HCT116 (cell line): ENCODE data around the gene URM1. TPM values are rescaled to one million over a fixed set of nuclear protein-coding genes. Genes with fewer than 3 reads are reported as not detected.

Experiments used
- ATAC-seq: fragments of 200-7000 bp; cut with Tn5 transposase; 2 replicates; pipeline ENCODE4 v1.9.1; 2020; ENCODE audit warnings: mild to moderate bottlenecking, moderate library complexity
- BruUV-seq: library from RNA; stranded (reverse); fragments of 400-500 nt; replicated peaks from 2 replicates; lab custom pipeline; 2021; lab: Mats Ljungman, UMichigan
- CTCF ChIA-PET: fragments of 300-600 bp; sonication (Branson Sonifier 250); formaldehyde crosslinking; loops from one replicate; lab custom pipeline; 2021; ENCODE audit warnings: antibody characterized with exemption; lab: Charles Lee
- POLR2A ChIA-PET: fragments of 300-600, 350-600 bp; sonication (Branson Sonifier 250); formaldehyde crosslinking; loops from one replicate; lab custom pipeline; 2021; ENCODE audit warnings: antibody characterized with exemption; lab: Charles Lee
- RAD21 ChIA-PET, 2 experiments: fragments of 300-600 bp; sonication (Branson Sonifier 250); formaldehyde crosslinking; loops; one replicate each; lab custom pipeline; 2023; ENCODE audit warnings: low total read pairs in 2 of 2; ENCODE audit not compliant: uncharacterized antibody in 2 of 2, unreplicated experiment in 2 of 2, low non-redundant PET in 1 of 2; lab: Charles Lee
- DNase-seq: peaks from one replicate; pipeline ENCODE4 v3.0.0-alpha.2; 2010; ENCODE audit warnings: low read depth, low spot score
- H2AFZ ChIP-seq: fragments of 200-600 bp; shearing (Covaris generic), sonication (generic); 2 replicates; pipeline ENCODE4 v1.6.1; 2017; ENCODE audit warnings: low read depth, mixed run types, mixed read lengths, antibody characterized with exemption, low read length; ENCODE audit not compliant: poor library complexity, severe bottlenecking
- H3K27ac ChIP-seq: 2 replicates; pipeline ENCODE4 v1.5.1; 2012; ENCODE audit warnings: low read depth, low read length
- H3K27me3 ChIP-seq: fragments of 200-600 bp; sonication (generic); 2 replicates; pipeline ENCODE4 v1.6.1; 2016; ENCODE audit warnings: mixed run types, low read length, mixed read lengths; ENCODE audit not compliant: insufficient read depth
- H3K36me3 ChIP-seq, 2 experiments: fragments of 200-500 bp in 1 of 2; fragments of 200-600 bp in 1 of 2; sonication (Bioruptor generic) in 1 of 2; sonication (generic) in 1 of 2; 2 replicates each; pipeline versions ENCODE4 v1.5.1 to v1.6.1; 2014 to 2016; ENCODE audit warnings: low read length in 2 of 2, inconsistent platforms in 1 of 2, mixed read lengths in 1 of 2, mixed run types in 1 of 2; ENCODE audit not compliant: insufficient read depth in 2 of 2, control insufficient read depth in 1 of 2
- H3K4me1 ChIP-seq, 2 experiments: fragments of 200-600 bp in 1 of 2; sonication (generic) in 1 of 2; 2 replicates each; pipeline versions ENCODE4 v1.5.1 to v1.6.1; 2012 to 2017; ENCODE audit warnings: low read length in 2 of 2, inconsistent platforms in 1 of 2, mild to moderate bottlenecking in 1 of 2, mixed read lengths in 1 of 2, mixed run types in 1 of 2, moderate library complexity in 1 of 2; ENCODE audit not compliant: insufficient read depth in 2 of 2, control insufficient read depth in 1 of 2
- H3K4me2 ChIP-seq: fragments of 200-600 bp; sonication (generic); 2 replicates; pipeline ENCODE4 v1.6.1; 2017; ENCODE audit warnings: mixed run types, low read length, mixed read lengths
- H3K4me3 ChIP-seq, 2 experiments: fragments of 200-600 bp in 1 of 2; sonication (generic) in 1 of 2; replicated peaks in 1 of 2; 2 replicates each; pipeline ENCODE4 v1.5.1; 2011 to 2016; ENCODE audit warnings: low read length in 2 of 2, control low read depth in 1 of 2, low read depth in 1 of 2, mild to moderate bottlenecking in 1 of 2, mixed read lengths in 1 of 2, mixed run types in 1 of 2
- H3K79me2 ChIP-seq: fragments of 200-600 bp; sonication (generic); 2 replicates; pipeline ENCODE4 v1.6.1; 2017; ENCODE audit warnings: mild to moderate bottlenecking, mixed run types, low read length, moderate library complexity, mixed read lengths; ENCODE audit not compliant: insufficient read depth
- H3K9ac ChIP-seq: fragments of 200-600 bp; sonication (generic); 2 replicates; pipeline ENCODE4 v1.6.1; 2016; ENCODE audit warnings: low read length, mixed read lengths
- H3K9me2 ChIP-seq: fragments of 200-600 bp; sonication (generic), shearing (Covaris generic); 2 replicates; pipeline ENCODE4 v1.6.1; 2017; ENCODE audit warnings: mixed run types, mild to moderate bottlenecking, moderate library complexity; ENCODE audit not compliant: insufficient read depth
- H3K9me3 ChIP-seq, 2 experiments: fragments of 200-500 bp in 1 of 2; fragments of 200-600 bp in 1 of 2; sonication (Bioruptor generic) in 1 of 2; sonication (generic) in 1 of 2; 2 replicates each; pipeline ENCODE4 v1.6.1; 2014 to 2017; ENCODE audit warnings: low read length in 2 of 2, mixed read lengths in 2 of 2, inconsistent platforms in 1 of 2, low read depth in 1 of 2, mild to moderate bottlenecking in 1 of 2, mixed run types in 1 of 2, moderate library complexity in 1 of 2; ENCODE audit not compliant: control insufficient read depth in 1 of 2, insufficient read depth in 1 of 2
- H4K20me1 ChIP-seq: fragments of 200-600 bp; sonication (generic), shearing (Covaris generic); 2 replicates; pipeline ENCODE4 v1.6.1; 2017; ENCODE audit warnings: mixed run types, mild to moderate bottlenecking, moderate library complexity; ENCODE audit not compliant: insufficient read depth
- CBX3 ChIP-seq: IDR thresholded peaks from 2 replicates; pipeline ENCODE4 v1.6.1; 2012; ENCODE audit warnings: low read depth
- CEBPB ChIP-seq: IDR thresholded peaks from 2 replicates; pipeline ENCODE4 v1.6.1; 2012; ENCODE audit warnings: low read depth
- EZH2 ChIP-seq: fragments of 200-600 bp; sonication (generic); IDR thresholded peaks from 2 replicates; pipeline ENCODE4 v1.6.1; 2017; ENCODE audit warnings: antibody characterized with exemption, mixed run types
- EZH2phosphoT487 ChIP-seq: fragments of 200-600 bp; IDR thresholded peaks from 2 replicates; pipeline ENCODE4 v1.6.1; 2018; ENCODE audit warnings: antibody characterized with exemption, borderline replicate concordance
- POLR2A ChIP-seq: IDR thresholded peaks from 2 replicates; pipeline ENCODE4 v1.7.0; 2011; ENCODE audit warnings: borderline replicate concordance; ENCODE audit not compliant: insufficient read depth, insufficient read length; ENCODE audit errors: extremely low read depth
- RAD21 ChIP-seq: IDR thresholded peaks from 2 replicates; pipeline ENCODE4 v1.6.1; 2012; ENCODE audit warnings: low read depth, mild to moderate bottlenecking
- SP1 ChIP-seq: IDR thresholded peaks from 2 replicates; pipeline ENCODE4 v1.6.1; 2012; ENCODE audit warnings: low read depth
- SRF ChIP-seq: IDR thresholded peaks from 2 replicates; pipeline ENCODE4 v1.6.1; 2012; ENCODE audit warnings: low read depth
- TCF7L2 ChIP-seq: IDR thresholded peaks from 2 replicates; pipeline ENCODE4 v1.7.0; 2011; ENCODE audit warnings: borderline replicate concordance, inconsistent platforms; ENCODE audit not compliant: insufficient read depth, insufficient read length; ENCODE audit errors: extremely low read depth
- YY1 ChIP-seq: IDR thresholded peaks from 2 replicates; pipeline ENCODE4 v1.6.1; 2011; ENCODE audit warnings: low read length, low read depth, moderate library complexity, mild to moderate bottlenecking; ENCODE audit not compliant: insufficient replicate concordance; ENCODE audit errors: extremely low read depth
- ZFX ChIP-seq: fragments of 450-650 bp; IDR thresholded peaks from 2 replicates; pipeline ENCODE4 v1.6.1; 2017
- ZNF274 ChIP-seq: fragments of 200-500 bp; sonication (Bioruptor generic); IDR thresholded peaks from 2 replicates; pipeline ENCODE4 v1.6.1; 2014; ENCODE audit warnings: mild to moderate bottlenecking, low read depth, low read length, inconsistent platforms
- intact Hi-C: fragments of 100-400 bp; cut with micrococcal nuclease; formaldehyde crosslinking; loops from 2 replicates; pipeline ENCODE4 v1.10.0; 2022
- total RNA-seq: library from RNA; stranded (reverse); gene quantifications from one replicate; pipeline ENCODE4 v1.2.1, GENCODE V29; 2021; ENCODE audit not compliant: unreplicated experiment
- TF ChIP-seq, protein P1 (sequence below), 3 experiments: fragments of 200-600 bp in 1 of 3; sonication (generic) in 1 of 3; IDR thresholded peaks in 2 of 3; conservative IDR thresholded peaks in 1 of 3; 2 replicates each; pipeline ENCODE4 v1.5.1; 2012 to 2017; ENCODE audit warnings: low read depth in 2 of 3, low read length in 2 of 3, antibody characterized with exemption in 1 of 3, borderline replicate concordance in 1 of 3, control low read depth in 1 of 3, mild to moderate bottlenecking in 1 of 3, mixed read lengths in 1 of 3, mixed run types in 1 of 3, moderate library complexity in 1 of 3; ENCODE audit not compliant: insufficient read depth in 1 of 3
- TF ChIP-seq, protein P2 (sequence below): IDR thresholded peaks from 2 replicates; pipeline ENCODE4 v1.6.1; 2012; ENCODE audit warnings: low read depth
- TF ChIP-seq, protein P3 (sequence below): IDR thresholded peaks from 2 replicates; pipeline ENCODE4 v1.6.1; 2012
- TF ChIP-seq, protein P4 (sequence below): IDR thresholded peaks from 2 replicates; pipeline ENCODE4 v1.6.1; 2011; ENCODE audit warnings: mild to moderate bottlenecking, low read length, moderate library complexity; ENCODE audit not compliant: insufficient replicate concordance; ENCODE audit errors: extremely low read depth
- TF ChIP-seq, protein P5 (sequence below): IDR thresholded peaks from 2 replicates; pipeline ENCODE4 v1.6.1; 2012

Gene URM1
- total RNA-seq, 1 experiment from 2014 or later: 51.6 TPM

DNA sequence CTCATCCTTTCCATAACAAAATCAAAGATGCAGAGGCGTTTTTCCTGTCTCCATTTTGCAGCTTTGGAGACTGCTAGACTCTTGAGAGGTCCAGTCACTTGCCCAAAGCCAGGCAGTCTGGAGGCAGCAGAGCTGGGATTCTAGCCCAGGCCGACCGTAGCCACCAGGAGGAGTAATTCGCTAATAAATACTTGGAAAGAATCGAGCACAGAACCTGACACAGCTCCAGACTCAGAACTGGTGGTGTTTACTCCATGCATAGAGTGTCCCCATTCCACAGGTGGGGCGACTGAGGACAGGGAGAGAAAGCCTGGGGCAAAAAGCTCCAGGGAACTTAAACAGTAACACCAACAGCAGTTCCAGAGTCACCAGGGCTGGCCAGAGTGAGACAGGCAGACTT, 38.8 kb downstream of the URM1 start:
- Histone ChIP-seq H3K27me3 (no peaks in the 10 kb centered on the region), H3K9me3 (no peaks in the 10 kb centered on the region), H3K4me3 (no peak overlapping the region), H3K79me2 (no peaks in the 10 kb centered on the region), H3K9me2 (no peaks in the 10 kb centered on the region), H3K4me2 (no peak overlapping the region), H2AFZ (no peak overlapping the region)
- POLR2A ChIA-PET: interaction anchor here (1.0 kb wide), 1 partner anchor 11 kb away, joined by 3 read pairs; the partner anchor contains the start of gene CERCAM
- BruUV-seq: no TSS peak
- DNase-seq: no peak
- no peak for TF ChIP-seq CEBPB
- no peak for TF ChIP-seq TCF7L2
- no peak for TF ChIP-seq YY1
- TF ChIP-seq, protein P1, sequence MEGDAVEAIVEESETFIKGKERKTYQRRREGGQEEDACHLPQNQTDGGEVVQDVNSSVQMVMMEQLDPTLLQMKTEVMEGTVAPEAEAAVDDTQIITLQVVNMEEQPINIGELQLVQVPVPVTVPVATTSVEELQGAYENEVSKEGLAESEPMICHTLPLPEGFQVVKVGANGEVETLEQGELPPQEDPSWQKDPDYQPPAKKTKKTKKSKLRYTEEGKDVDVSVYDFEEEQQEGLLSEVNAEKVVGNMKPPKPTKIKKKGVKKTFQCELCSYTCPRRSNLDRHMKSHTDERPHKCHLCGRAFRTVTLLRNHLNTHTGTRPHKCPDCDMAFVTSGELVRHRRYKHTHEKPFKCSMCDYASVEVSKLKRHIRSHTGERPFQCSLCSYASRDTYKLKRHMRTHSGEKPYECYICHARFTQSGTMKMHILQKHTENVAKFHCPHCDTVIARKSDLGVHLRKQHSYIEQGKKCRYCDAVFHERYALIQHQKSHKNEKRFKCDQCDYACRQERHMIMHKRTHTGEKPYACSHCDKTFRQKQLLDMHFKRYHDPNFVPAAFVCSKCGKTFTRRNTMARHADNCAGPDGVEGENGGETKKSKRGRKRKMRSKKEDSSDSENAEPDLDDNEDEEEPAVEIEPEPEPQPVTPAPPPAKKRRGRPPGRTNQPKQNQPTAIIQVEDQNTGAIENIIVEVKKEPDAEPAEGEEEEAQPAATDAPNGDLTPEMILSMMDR (IDR thresholded peaks at IDR 0.05 in 2 of 3, conservative IDR thresholded peaks at IDR 0.05 in 1 of 3; ENCODE audit: borderline replicate concordance in 1 of 3, insufficient read depth in 1 of 3, low read depth in 2 of 3, low read length in 2 of 3): peak in 2 of 3 experiments; percentile 37 to 46; a peak in 5 of 6 replicates
- no peak for TF ChIP-seq EZH2
- TF ChIP-seq, protein P2, sequence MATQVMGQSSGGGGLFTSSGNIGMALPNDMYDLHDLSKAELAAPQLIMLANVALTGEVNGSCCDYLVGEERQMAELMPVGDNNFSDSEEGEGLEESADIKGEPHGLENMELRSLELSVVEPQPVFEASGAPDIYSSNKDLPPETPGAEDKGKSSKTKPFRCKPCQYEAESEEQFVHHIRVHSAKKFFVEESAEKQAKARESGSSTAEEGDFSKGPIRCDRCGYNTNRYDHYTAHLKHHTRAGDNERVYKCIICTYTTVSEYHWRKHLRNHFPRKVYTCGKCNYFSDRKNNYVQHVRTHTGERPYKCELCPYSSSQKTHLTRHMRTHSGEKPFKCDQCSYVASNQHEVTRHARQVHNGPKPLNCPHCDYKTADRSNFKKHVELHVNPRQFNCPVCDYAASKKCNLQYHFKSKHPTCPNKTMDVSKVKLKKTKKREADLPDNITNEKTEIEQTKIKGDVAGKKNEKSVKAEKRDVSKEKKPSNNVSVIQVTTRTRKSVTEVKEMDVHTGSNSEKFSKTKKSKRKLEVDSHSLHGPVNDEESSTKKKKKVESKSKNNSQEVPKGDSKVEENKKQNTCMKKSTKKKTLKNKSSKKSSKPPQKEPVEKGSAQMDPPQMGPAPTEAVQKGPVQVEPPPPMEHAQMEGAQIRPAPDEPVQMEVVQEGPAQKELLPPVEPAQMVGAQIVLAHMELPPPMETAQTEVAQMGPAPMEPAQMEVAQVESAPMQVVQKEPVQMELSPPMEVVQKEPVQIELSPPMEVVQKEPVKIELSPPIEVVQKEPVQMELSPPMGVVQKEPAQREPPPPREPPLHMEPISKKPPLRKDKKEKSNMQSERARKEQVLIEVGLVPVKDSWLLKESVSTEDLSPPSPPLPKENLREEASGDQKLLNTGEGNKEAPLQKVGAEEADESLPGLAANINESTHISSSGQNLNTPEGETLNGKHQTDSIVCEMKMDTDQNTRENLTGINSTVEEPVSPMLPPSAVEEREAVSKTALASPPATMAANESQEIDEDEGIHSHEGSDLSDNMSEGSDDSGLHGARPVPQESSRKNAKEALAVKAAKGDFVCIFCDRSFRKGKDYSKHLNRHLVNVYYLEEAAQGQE: no peak
- no peak for TF ChIP-seq CBX3
- TF ChIP-seq, protein P3, sequence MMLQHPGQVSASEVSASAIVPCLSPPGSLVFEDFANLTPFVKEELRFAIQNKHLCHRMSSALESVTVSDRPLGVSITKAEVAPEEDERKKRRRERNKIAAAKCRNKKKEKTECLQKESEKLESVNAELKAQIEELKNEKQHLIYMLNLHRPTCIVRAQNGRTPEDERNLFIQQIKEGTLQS: no peak
- TF ChIP-seq ZNF274: no peak
- TF ChIP-seq POLR2A: no peak
- TF ChIP-seq, protein P4, sequence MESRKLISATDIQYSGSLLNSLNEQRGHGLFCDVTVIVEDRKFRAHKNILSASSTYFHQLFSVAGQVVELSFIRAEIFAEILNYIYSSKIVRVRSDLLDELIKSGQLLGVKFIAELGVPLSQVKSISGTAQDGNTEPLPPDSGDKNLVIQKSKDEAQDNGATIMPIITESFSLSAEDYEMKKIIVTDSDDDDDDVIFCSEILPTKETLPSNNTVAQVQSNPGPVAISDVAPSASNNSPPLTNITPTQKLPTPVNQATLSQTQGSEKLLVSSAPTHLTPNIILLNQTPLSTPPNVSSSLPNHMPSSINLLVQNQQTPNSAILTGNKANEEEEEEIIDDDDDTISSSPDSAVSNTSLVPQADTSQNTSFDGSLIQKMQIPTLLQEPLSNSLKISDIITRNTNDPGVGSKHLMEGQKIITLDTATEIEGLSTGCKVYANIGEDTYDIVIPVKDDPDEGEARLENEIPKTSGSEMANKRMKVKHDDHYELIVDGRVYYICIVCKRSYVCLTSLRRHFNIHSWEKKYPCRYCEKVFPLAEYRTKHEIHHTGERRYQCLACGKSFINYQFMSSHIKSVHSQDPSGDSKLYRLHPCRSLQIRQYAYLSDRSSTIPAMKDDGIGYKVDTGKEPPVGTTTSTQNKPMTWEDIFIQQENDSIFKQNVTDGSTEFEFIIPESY: no peak
- TF ChIP-seq EZH2phosphoT487: no peak
- no peak for TF ChIP-seq SRF
- TF ChIP-seq ZFX: no peak
- peak; percentile 40 for TF ChIP-seq RAD21
- TF ChIP-seq, protein P5, sequence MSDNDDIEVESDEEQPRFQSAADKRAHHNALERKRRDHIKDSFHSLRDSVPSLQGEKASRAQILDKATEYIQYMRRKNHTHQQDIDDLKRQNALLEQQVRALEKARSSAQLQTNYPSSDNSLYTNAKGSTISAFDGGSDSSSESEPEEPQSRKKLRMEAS: no peak
- TF ChIP-seq SP1: no peak
- TF ChIP-seq, all 23 proteins: peak for 2
- ATAC-seq: peak; percentile 56
- RAD21 ChIA-PET: no interaction called here
- Histone ChIP-seq H3K4me1 (peaks cover 0 to 13% of the 10 kb centered on the region in 2 experiments; a peak in 1 of 4 replicates), H3K27ac (no peak overlapping the region), H3K36me3 (no peaks in the 10 kb centered on the region), H3K9ac (no peak overlapping the region), H4K20me1 (no peaks in the 10 kb centered on the region)
- intact Hi-C loops: no loop called here
- CTCF ChIA-PET: interaction anchor here (1.1 to 3.8 kb wide), 3 partner anchors 10 to 115 kb away, joined by 11 to 33 read pairs (median 12); partner anchors contain the start of gene CERCAM
